Loucy (cell line): ENCODE data around the gene MTO1.

Experiments used
- H2AFZ ChIP-seq: fragments of 200-600 bp; sonication (generic); 2 replicates; pipeline ENCODE4 v1.6.0; 2016; ENCODE audit warnings: antibody characterized with exemption, mild to moderate bottlenecking, low read length, moderate library complexity
- H3F3A ChIP-seq: fragments of 200-600 bp; 2 replicates; pipeline ENCODE4 v1.6.0; 2016; ENCODE audit warnings: antibody characterized with exemption, low read depth, mild to moderate bottlenecking
- H3K27me3 ChIP-seq: fragments of 200-600 bp; sonication (generic); 2 replicates; pipeline ENCODE4 v1.6.1; 2014; ENCODE audit warnings: low read length, mild to moderate bottlenecking; ENCODE audit not compliant: insufficient read depth, poor library complexity, severe bottlenecking
- H3K36me3 ChIP-seq: fragments of 200-600 bp; sonication (generic); 2 replicates; pipeline ENCODE4 v1.6.1; 2016; ENCODE audit warnings: low read length; ENCODE audit not compliant: insufficient read depth
- H3K4me1 ChIP-seq: fragments of 200-600 bp; sonication (generic); 2 replicates; pipeline ENCODE4 v1.5.1; 2014; ENCODE audit warnings: low read length, mild to moderate bottlenecking; ENCODE audit not compliant: insufficient read depth, poor library complexity, severe bottlenecking
- H3K4me2 ChIP-seq: fragments of 200-600 bp; sonication (generic); 2 replicates; pipeline ENCODE4 v1.6.0; 2014; ENCODE audit warnings: antibody characterized with exemption, low read length, low read depth, mild to moderate bottlenecking; ENCODE audit not compliant: poor library complexity, severe bottlenecking
- H3K4me3 ChIP-seq: fragments of 200-600 bp; sonication (generic); 2 replicates; pipeline ENCODE4 v1.5.1; 2014; ENCODE audit warnings: low read length, mild to moderate bottlenecking, mixed read lengths; ENCODE audit not compliant: poor library complexity, severe bottlenecking
- H3K79me2 ChIP-seq: fragments of 200-600 bp; sonication (generic); 2 replicates; pipeline ENCODE4 v1.6.1; 2014; ENCODE audit warnings: low read length; ENCODE audit not compliant: insufficient read depth
- H3K9ac ChIP-seq: fragments of 200-600 bp; sonication (generic); 2 replicates; pipeline ENCODE4 v1.6.0; 2014; ENCODE audit warnings: mild to moderate bottlenecking, low read depth, low read length, moderate library complexity; ENCODE audit not compliant: poor library complexity, severe bottlenecking
- H3K9me2 ChIP-seq: fragments of 200-600 bp; sonication (generic); replicated peaks from 2 replicates; pipeline ENCODE4 v1.6.1; 2016; ENCODE audit warnings: low read depth, low read length, mixed read lengths
- H3K9me3 ChIP-seq: fragments of 200-600 bp; sonication (generic); 2 replicates; pipeline ENCODE4 v1.6.1; 2014; ENCODE audit warnings: mild to moderate bottlenecking, antibody characterized with exemption, low read length, low read depth; ENCODE audit not compliant: insufficient read depth
- H4K20me1 ChIP-seq: fragments of 200-600 bp; sonication (generic); 2 replicates; pipeline ENCODE4 v1.6.0; 2014; ENCODE audit warnings: antibody characterized with exemption, low read length, mild to moderate bottlenecking; ENCODE audit not compliant: insufficient read depth, poor library complexity, severe bottlenecking
- EZH2phosphoT487 ChIP-seq: fragments of 200-600 bp; IDR thresholded peaks from 2 replicates; pipeline ENCODE4 v1.6.1; 2018; ENCODE audit warnings: antibody characterized with exemption, mild to moderate bottlenecking, moderate library complexity, borderline replicate concordance
- TF ChIP-seq, protein P1 (sequence below): fragments of 200-600 bp; sonication (generic); conservative IDR thresholded peaks from 2 replicates; pipeline ENCODE4 v1.5.1; 2014; ENCODE audit warnings: mild to moderate bottlenecking, antibody characterized with exemption, low read length

The MTO1 gene

GRCh38 chr6:73477407-73477806 is 15.9 kb downstream of the MTO1 start:
- TF ChIP-seq, protein P1, sequence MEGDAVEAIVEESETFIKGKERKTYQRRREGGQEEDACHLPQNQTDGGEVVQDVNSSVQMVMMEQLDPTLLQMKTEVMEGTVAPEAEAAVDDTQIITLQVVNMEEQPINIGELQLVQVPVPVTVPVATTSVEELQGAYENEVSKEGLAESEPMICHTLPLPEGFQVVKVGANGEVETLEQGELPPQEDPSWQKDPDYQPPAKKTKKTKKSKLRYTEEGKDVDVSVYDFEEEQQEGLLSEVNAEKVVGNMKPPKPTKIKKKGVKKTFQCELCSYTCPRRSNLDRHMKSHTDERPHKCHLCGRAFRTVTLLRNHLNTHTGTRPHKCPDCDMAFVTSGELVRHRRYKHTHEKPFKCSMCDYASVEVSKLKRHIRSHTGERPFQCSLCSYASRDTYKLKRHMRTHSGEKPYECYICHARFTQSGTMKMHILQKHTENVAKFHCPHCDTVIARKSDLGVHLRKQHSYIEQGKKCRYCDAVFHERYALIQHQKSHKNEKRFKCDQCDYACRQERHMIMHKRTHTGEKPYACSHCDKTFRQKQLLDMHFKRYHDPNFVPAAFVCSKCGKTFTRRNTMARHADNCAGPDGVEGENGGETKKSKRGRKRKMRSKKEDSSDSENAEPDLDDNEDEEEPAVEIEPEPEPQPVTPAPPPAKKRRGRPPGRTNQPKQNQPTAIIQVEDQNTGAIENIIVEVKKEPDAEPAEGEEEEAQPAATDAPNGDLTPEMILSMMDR = no peak
- TF ChIP-seq EZH2phosphoT487 = no peak
- Histone ChIP-seq H3K4me1 (no peaks in the 10 kb centered on the region), H3K27me3 (no peaks in the 10 kb centered on the region), H3K9me2 (no peaks in the 10 kb centered on the region), H3K79me2 (no peaks in the 10 kb centered on the region), H4K20me1 (no peaks in the 10 kb centered on the region), H3K4me3 (no peak overlapping the region), H3K36me3 (peaks cover 72% of the 10 kb centered on the region; the same call in 1 of the 2 replicates), H3K9ac (no peak overlapping the region), H3F3A (no peaks in the 10 kb centered on the region), H3K9me3 (no peaks in the 10 kb centered on the region), H3K4me2 (no peak overlapping the region), H2AFZ (no peak overlapping the region)

DNA sequence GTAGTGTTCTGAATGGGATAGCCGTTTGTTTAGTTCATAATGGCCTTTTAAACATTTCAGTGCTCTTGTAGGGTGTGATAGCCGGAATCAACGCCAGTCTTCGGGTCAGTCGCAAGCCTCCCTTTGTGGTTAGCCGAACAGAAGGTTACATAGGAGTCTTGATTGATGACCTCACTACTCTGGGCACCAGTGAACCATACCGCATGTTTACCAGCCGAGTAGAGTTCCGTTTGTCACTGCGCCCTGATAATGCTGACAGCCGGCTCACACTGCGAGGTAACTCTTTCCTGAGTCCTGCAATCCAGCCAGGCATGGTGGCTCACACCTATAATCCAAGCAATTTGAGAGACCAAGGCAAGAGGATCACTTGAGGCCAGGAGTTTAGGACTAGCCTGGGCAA is 20.4 kb downstream of the MTO1 start:
- no peaks in the 10 kb centered on the region for H3K4me1 ChIP-seq
- no peak overlapping the region for H2AFZ ChIP-seq
- H3K4me3 ChIP-seq = no peak overlapping the region
- no peaks in the 10 kb centered on the region for H3K79me2 ChIP-seq
- no peaks in the 10 kb centered on the region for H3K9me2 ChIP-seq
- no peaks in the 10 kb centered on the region for H3K9me3 ChIP-seq
- no peaks in the 10 kb centered on the region for H3F3A ChIP-seq
- no peak overlapping the region for H3K4me2 ChIP-seq
- H3K36me3 ChIP-seq = peaks cover 67% of the 10 kb centered on the region; the same call in 1 of the 2 replicates
- TF ChIP-seq, protein P1 = no peak
- no peak for TF ChIP-seq EZH2phosphoT487
- no peaks in the 10 kb centered on the region for H4K20me1 ChIP-seq
- H3K9ac ChIP-seq = no peak overlapping the region
- H3K27me3 ChIP-seq = no peaks in the 10 kb centered on the region

- Histone ChIP-seq H4K20me1 (no peaks in the 10 kb centered on the region), H3K36me3 (peaks cover 75% of the 10 kb centered on the region; the same call in 1 of the 2 replicates), H3K9me3 (no peaks in the 10 kb centered on the region), H3K27me3 (no peaks in the 10 kb centered on the region), H3K79me2 (no peaks in the 10 kb centered on the region), H3K4me1 (no peaks in the 10 kb centered on the region), H3K4me2 (no peak overlapping the region), H3F3A (no peaks in the 10 kb centered on the region), H3K9me2 (no peaks in the 10 kb centered on the region), H3K9ac (no peak overlapping the region), H2AFZ (no peak overlapping the region), H3K4me3 (no peak overlapping the region)
- no peak for TF ChIP-seq EZH2phosphoT487
- TF ChIP-seq, protein P1 = no peak
Observed at GRCh38 chr6:73484438-73484837, 22.9 kb downstream of the MTO1 start.
